GM18868 (cell line): Measurements from ENCODE around the gene ARID1B.

Experiments used
- ATAC-seq: cut with Tn5 transposase; IDR thresholded peaks from one replicate; pipeline ENCODE4 v1.9.1; 2021; ENCODE audit warnings: mild to moderate bottlenecking, moderate library complexity; ENCODE audit not compliant: unreplicated experiment

ARID1B gene

DNA sequence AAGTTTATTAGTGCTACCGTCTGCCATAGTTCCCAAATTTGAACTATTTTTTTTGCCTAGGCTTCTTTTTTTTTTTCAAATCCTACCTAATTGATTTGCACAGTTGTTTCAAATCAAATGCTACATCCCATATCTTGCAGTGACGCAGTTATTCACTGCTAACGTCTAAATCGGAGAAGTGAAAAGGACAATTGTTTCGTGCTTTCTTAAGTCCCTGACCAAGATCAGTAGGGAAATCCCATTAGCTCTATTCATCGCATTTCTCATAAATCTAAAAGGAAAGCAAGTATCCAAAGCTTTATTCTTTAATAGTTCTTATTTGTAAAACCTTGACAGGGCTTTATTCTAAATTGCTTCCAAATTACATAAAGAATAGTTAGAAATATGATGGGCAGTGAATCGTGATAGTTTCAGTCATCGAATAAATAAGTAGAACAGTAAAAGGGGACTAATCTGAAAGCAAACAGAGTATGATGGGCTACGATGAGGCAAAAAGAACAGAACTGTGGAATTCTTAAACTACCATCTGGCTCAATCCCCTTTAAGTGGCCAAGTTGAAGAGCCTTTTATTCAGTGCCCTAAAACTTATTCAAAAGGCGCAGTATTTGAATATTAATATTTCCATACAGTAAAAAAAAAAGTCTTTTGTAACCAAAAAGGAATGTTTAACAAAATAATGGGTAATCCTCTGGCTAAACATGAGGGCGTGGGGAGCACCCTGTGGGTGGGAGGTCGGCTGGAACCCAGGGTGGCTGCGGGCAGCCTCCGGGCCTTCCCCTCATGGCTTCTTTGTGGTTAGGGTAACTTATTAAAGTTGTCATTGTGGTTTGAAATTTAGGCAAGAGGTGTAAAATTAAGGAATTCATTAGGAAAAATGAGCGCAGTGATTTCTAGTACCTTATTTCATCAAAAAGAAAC lies 3.0 kb upstream of the ARID1B start:
- no peak for ATAC-seq

DNA sequence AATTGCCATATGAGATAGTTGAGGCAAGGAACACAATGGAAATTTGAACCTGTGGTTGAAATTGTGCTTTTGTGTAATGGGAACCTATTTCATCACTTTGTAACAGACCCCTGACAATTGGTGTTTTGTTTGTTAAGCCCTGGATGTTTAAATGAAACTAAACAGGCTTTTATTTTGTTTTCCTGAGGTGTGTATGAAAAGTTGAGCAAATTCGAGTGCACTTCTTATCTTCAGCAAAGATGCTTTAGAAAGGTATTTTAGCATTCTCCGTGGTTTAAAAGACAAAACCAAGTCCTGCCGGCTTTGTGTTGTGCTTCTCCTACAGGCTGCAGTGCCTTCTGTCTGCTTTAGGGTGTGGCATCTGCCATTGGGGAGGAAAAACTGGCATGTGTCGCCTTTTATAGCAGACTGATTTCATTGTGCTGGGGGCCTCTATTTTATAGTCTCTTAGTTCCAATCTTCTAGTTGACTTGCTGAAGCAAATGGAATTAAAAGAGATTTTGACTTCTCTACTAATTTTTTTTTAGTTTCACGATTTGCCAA lies 2.2 kb upstream of the ARID1B start:
- ATAC-seq, result no peak

- no peak for ATAC-seq
Measured at GRCh38 chr6:156775717-156776116, 1.5 kb upstream of the ARID1B start.

DNA sequence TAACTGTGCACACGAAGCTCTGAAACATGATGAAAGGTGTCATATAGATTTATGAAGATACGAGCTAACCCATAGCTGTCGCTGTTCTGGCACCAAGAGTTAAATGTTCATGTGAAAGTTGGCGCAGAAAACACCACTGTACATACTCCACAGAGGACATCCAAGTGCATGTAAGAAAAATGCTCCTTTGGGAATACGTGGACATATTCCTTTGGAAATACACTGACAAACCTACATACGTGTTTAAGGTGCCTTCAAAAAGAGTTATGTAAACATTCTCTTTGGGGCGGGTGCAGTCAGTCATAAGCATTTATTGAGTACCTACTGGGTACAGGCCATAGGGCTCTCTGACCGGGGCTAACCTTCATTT lies 723 bp upstream of the ARID1B start:
- no peak for ATAC-seq

DNA sequence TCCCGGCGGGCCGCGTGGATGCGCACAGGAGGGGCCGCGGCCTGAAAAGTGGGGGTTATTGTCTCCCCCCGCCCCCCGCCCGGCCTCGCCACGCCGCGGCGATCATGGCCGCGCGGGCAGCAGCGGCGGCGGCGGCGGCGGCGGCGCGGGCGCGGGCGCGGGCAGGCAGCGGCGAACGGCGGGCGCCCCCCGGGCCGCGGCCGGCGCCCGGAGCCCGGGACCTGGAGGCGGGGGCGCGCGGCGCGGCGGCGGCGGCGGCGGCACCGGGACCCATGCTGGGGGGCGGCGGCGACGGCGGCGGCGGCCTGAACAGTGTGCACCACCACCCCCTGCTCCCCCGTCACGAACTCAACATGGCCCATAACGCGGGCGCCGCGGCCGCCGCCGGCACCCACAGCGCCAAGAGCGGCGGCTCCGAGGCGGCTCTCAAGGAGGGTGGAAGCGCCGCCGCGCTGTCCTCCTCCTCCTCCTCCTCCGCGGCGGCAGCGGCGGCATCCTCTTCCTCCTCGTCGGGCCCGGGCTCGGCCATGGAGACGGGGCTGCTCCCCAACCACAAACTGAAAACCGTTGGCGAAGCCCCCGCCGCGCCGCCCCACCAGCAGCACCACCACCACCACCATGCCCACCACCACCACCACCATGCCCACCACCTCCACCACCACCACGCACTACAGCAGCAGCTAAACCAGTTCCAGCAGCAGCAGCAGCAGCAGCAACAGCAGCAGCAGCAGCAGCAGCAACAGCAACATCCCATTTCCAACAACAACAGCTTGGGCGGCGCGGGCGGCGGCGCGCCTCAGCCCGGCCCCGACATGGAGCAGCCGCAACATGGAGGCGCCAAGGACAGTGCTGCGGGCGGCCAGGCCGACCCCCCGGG lies 637 bp downstream of the ARID1B start:
- peak; percentile 10 for ATAC-seq

DNA sequence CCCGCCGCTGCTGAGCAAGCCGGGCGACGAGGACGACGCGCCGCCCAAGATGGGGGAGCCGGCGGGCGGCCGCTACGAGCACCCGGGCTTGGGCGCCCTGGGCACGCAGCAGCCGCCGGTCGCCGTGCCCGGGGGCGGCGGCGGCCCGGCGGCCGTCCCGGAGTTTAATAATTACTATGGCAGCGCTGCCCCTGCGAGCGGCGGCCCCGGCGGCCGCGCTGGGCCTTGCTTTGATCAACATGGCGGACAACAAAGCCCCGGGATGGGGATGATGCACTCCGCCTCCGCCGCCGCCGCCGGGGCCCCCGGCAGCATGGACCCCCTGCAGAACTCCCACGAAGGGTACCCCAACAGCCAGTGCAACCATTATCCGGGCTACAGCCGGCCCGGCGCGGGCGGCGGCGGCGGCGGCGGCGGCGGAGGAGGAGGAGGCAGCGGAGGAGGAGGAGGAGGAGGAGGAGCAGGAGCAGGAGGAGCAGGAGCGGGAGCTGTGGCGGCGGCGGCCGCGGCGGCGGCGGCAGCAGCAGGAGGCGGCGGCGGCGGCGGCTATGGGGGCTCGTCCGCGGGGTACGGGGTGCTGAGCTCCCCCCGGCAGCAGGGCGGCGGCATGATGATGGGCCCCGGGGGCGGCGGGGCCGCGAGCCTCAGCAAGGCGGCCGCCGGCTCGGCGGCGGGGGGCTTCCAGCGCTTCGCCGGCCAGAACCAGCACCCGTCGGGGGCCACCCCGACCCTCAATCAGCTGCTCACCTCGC lies 1.5 kb downstream of the ARID1B start:
- ATAC-seq, result no peak

DNA sequence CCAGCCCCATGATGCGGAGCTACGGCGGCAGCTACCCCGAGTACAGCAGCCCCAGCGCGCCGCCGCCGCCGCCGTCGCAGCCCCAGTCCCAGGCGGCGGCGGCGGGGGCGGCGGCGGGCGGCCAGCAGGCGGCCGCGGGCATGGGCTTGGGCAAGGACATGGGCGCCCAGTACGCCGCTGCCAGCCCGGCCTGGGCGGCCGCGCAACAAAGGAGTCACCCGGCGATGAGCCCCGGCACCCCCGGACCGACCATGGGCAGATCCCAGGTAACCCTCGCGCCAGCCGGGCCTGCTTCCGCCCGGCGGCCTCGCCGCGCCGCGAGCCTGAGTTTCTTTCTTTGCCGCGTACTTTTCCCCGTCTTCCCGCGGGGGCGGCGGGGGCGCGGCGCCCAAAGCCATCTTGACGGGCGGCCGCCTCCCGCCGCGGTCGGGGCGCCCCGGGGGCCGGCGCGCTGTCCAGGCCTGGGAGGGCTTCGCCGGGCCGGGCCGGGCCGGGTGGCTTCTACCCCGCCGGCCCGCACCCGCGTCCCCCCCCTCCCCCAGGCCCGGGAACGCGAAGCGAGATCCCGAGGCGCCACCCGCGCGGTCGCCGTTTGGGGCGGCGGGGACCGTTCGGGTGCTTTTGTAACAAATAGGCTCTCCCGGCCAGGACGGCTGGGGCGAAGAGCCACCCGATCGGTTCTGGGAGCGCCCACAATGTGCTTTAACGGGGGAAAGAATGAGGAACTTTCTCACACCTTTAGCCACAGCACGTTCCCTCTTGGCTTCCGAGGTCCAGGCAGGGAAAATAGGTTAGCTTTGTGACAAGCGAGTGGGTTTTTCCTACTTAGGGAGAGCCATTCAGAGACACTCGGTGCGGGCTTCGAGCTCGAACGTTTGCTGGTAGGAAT lies 2.3 kb downstream of the ARID1B start:
- ATAC-seq, result no peak

DNA sequence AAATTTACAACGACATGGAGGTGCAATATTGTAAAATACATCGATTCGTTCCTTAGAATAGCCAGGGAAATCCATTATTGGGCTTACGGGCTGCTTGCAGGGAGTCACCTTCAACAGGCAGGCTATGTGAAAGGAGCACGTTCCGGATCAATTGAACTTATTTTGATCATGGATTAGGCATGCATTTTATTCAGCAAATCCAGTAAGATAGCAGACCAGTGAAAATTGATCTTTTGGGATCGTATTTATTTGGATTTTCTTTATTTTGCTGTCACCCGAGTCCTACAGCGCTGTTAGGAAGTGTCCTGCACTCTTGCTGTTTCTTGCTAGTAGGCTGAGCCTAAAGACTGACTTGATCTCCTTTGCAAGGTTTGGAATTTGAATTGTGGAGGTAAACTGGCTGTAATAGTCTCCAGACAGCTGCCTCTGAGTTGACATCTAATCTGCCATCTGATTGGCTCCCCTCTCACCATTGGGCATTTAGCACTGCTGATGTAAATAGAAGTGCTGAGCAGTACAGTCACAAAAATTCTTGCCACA lies 3.0 kb downstream of the ARID1B start:
- ATAC-seq, result peak; percentile 62

- ATAC-seq, result no peak
Measured at GRCh38 chr6:156780962-156781853, 4.0 kb downstream of the ARID1B start.

- no peak for ATAC-seq
Measured at GRCh38 chr6:156781861-156782631, 4.9 kb downstream of the ARID1B start.

DNA sequence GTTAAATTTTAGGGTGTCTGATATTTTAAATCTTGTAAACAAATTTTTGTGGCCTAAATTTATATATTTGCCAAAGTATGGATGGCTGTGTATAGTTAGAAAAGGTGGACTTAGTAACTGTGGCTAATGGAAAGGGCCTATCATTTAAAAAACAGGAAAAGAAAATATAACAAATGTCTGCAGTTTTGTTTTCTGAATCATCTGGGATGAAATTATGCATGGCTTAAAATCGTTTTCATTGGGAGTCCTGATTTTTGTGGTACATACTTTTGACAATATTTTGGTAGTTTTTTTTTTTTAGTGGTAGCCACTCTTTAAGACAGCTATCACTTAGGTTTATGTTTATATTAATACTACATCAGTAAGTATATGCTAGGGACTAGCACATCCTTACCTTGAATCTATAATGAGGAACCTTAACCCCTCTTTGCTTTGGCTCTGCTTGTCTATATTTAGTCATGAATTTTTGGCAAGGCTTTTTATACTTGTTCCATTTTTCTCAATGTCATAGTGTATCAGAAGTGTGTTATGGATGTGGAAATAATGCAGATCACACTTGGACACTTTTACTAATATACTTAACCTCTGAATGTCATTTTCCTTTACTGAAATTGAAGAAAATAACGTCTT lies 5.6 kb downstream of the ARID1B start:
- ATAC-seq, result no peak

DNA sequence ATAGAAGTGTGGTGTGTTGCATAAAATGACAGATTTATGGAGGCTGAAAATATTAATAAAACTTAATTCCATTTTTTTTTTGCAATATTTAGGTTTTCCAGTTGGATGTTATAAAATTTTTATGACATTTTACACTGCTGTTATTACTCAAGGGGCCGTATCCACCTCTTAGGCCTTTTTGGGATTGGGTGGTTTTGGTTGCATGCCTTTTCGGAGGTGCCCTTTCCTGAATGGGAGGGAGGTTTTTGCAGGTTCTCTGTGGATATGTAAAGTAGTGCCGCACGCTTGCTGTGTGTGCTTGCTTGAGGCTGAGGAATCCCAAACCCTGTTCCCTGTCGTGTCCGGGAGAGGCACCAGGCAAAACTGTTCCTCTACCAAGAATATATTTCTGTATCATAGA lies 6.8 kb downstream of the ARID1B start:
- ATAC-seq, result no peak

DNA sequence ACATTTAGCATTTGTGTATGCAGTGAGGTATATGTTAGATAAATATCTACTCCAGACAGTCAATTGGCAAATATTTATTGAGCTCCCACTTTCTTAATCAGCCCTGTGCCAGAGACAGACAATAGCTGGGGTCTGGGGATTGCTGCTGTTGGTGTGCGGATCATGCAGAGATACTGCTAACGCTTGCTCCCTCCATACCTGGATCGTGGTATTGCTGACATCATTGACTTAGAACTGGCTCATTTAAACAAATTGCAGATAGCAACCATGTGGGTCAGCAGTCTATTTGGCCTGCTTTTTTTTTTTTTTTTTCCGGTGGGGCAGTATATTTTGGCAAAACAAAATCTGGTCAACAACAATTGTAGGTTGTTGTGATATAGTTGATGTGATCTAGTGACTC lies 9.5 kb downstream of the ARID1B start:
- no peak for ATAC-seq

DNA sequence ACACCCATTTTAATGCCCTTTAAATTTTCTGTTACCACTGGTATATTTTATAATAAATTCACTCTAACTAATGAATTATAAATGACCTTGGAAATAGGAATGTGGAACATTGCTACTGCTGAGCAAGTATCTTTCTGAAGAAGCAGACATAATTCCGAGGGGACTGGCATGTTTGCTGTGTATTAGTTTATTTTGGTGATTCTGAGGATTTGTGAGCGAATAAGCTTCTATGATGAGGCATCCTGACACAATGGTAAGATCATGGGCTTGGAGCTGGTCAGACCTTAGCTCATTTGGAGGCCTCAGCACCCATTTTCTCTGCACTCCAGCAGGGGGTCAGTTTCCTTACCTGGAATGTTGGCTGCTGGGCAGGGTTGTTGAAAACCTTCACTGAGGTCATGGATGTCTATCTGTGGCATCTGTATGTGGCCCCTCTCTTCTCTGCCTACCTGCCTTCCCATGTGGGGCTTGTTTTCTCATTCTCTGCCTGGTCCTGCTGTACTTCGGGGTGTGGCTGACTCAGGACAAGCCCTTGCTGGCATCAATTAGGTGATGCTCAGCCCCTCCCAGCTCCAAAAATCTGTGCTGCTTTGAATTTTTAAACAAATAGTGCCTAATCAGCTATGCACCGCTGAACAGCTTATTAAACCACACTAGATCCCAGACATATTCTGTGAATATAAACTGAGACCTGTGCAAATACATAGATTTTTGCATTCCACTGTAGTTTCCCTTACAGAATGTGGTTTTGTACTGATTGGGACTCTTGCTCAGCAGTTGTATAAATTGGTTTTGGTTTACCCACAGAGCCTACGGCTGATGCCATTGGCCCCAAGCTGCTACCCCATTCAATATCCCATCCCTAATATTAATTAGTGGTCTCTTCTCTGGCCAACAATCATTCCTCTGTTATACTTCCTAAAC lies 10.7 kb downstream of the ARID1B start:
- ATAC-seq, result no peak

DNA sequence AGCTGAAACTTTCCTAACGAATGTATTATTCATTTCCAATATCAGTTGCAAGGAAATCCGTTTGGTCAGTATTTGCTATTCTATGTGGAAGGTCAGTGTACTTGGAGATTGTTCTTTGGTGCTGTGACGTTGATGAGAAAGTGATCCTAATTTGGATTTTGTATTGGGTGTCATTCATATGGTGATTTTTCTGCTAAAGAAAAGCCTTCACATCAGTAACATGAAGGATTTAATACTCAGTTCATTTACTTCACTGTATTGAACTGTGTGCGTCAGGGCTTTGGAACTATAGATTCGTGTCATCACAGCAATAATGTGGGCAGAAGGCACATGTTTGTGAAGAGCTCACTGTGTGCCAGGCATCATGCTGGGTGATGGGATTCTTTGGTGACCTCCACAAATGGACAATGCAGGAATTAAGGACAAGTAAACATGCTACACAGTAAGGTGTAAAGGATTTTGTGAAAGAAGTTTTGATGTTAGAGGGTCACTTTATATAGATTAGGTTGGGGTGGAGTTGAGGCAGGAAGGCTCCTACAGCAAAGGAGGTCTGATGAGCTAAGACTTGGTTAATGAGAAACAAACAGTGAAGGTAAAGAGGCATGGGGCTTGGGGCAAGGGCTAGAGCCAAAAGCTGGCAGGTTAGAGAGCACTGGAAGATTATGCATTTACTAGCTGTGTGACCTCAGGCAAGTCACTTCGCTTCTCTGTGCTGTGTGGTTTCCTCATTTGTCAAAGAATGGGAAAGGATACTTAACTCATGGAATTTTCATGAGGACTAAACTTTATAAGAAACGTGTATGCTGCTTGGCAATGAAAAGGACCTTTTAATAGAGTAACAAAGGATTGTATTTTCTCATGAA lies 12.1 kb downstream of the ARID1B start:
- no peak for ATAC-seq
